Testis (tissue), 2 donors: ENCODE measurements around the gene PI4KA.

ENCODE experiments used
- CTCF ChIP-seq, 3 experiments: fragments of 450-650 bp in 2 of 3; fragments of 200-600 bp in 1 of 3; sonication (generic) in 1 of 3; IDR thresholded peaks; one replicate each; pipeline ENCODE4 v1.5.1; 2016 to 2019; ENCODE audit warnings: antibody characterized with exemption in 3 of 3, mild to moderate bottlenecking in 2 of 3, moderate library complexity in 1 of 3
- POLR2A ChIP-seq: fragments of 450-650 bp; IDR thresholded peaks from one replicate; pipeline ENCODE4 v1.6.1; 2017; ENCODE audit warnings: antibody characterized with exemption, mild to moderate bottlenecking, moderate library complexity

GRCh38 chr22:20836987-20837823 is 21.4 kb downstream of the PI4KA start:
- TF ChIP-seq CTCF (IDR thresholded peaks at IDR 0.05): no peak
- TF ChIP-seq POLR2A: no peak
